ENCODE measurements around the gene NPAS3.

DNA sequence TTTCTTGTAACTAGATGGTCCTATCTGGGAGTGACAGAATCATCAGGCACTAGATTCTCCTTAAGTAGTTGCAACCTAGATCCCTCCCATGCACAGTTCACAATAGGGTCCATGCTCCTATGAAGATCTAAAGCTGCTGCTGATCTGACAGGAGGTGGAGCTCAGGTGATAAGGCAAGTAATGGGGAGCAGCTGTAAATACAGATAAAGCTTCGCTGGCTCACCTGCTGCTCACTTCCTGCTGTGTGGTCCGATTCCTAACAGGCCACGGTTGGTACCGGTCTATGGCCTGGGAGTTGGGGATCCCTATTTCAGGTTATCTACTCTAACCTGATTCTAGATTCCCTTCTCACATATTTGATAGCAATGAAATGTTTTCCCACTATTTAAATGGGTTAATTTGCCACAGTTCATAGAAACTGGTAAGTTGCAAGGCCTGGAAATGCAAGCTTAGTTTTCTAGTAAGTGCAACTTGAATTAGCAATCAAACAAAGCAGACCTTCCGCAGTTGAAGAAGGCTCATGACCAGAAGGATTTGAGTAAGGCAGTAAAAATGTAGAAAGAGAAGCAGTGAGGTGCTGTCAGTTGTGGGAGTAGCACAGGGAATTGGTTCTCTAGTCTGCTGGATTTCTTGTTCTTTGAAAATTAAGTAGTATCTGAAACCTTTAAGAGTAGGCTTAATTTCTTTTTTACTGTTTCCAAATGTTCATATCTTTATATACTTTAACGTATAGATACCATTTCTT, 679.9 kb downstream of the NPAS3 start:
- TF ChIP-seq, protein P1, sequence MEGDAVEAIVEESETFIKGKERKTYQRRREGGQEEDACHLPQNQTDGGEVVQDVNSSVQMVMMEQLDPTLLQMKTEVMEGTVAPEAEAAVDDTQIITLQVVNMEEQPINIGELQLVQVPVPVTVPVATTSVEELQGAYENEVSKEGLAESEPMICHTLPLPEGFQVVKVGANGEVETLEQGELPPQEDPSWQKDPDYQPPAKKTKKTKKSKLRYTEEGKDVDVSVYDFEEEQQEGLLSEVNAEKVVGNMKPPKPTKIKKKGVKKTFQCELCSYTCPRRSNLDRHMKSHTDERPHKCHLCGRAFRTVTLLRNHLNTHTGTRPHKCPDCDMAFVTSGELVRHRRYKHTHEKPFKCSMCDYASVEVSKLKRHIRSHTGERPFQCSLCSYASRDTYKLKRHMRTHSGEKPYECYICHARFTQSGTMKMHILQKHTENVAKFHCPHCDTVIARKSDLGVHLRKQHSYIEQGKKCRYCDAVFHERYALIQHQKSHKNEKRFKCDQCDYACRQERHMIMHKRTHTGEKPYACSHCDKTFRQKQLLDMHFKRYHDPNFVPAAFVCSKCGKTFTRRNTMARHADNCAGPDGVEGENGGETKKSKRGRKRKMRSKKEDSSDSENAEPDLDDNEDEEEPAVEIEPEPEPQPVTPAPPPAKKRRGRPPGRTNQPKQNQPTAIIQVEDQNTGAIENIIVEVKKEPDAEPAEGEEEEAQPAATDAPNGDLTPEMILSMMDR (IDR thresholded peaks at IDR 0.05) = no peak
- TF ChIP-seq POLR2A (IDR thresholded peaks at IDR 0.05) = no peak
